ENCODE measurements around the gene MST1. TPM values are rescaled to one million over a fixed set of nuclear protein-coding genes. Genes with fewer than 3 reads are reported as not detected.

Gene MST1
- total and polyA plus RNA-seq, 9 of the 15 experiments (the other 6 are each of a cell fraction or from before 2014, with no cell fraction given), result 0.08 to 1.8 (median 0.40) TPM

GRCh38 chr3:49650637-49651036 is 38.6 kb downstream of the MST1 start (continued):
- TF ChIP-seq NONO (IDR thresholded peaks at IDR 0.05; ENCODE audit: low read depth in 2 of 2, low read length in 1 of 2) (no peak), NR2C2 (CRISPR knock-in tag; IDR thresholded peaks at IDR 0.05) (no peak), NR2C2 (tag; IDR thresholded peaks at IDR 0.05) (no peak), ID3 (CRISPR knock-in tag; IDR thresholded peaks at IDR 0.05) (no peak), ID3 (tag; IDR thresholded peaks at IDR 0.05) (no peak), ZNF57 (CRISPR knock-in tag; IDR thresholded peaks at IDR 0.05) (no peak), OTX1 (CRISPR knock-in tag; IDR thresholded peaks at IDR 0.05) (no peak)

DNA sequence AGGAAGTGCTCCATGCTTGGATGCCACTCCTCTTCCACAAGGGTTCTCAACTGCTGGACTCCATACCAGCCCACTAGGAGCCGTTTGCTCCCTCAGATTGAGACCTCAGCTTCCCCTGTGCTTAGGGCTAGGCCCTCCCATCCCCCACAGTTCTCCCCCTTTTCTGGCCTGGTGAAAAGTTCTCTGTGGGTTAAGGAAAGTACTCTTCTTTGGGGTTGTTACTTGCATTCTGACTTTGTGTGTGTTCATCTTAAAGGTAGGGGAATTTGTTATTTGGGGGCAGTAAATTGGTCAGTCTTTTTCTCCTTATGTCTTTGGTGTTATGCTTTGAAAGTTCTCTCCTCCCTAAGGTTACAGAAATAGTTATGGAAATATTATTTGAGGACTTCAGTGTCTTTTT is 39.1 kb downstream of the MST1 start:
- DNase-seq (ENCODE audit: extremely low read depth in 1 of 4, low spot score in 3 of 4) (no peak), FAIRE-seq (no peak), ATAC-seq (peak; percentile 30)
- intact Hi-C loops (cut with micrococcal nuclease) (no loop called here), in situ Hi-C loops (cut with MboI) (no loop called here)
- Histone ChIP-seq H3K9me1 (ENCODE audit: control insufficient read depth, insufficient read depth, low read length) (no peaks in the 10 kb centered on the region), H3K4me1 (replicated peaks in 1 of 2; ENCODE audit: control insufficient read depth in 2 of 2, insufficient read depth in 2 of 2, low read length in 2 of 2) (peaks cover 3 to 26% of the 10 kb centered on the region in 2 experiments; a peak in 3 of 5 replicates), H3K27me3 (ENCODE audit: control insufficient read depth in 2 of 2, insufficient read depth in 2 of 2, low read length in 2 of 2) (no peaks in the 10 kb centered on the region), H3K4me3 (no peak overlapping the region), H3K9me3 (replicated peaks; ENCODE audit: control insufficient read depth, insufficient read depth, low read depth, low read length) (no peaks in the 10 kb centered on the region), H3K36me3 (ENCODE audit: control insufficient read depth, insufficient read depth, low read length) (no peaks in the 10 kb centered on the region), H3K9ac (ENCODE audit: insufficient read depth in 1 of 2, low read depth in 2 of 2, low read length in 2 of 2) (peak overlapping the region in 1 of 2 experiments; percentile 64; a peak in 1 of 4 replicates), H3K79me2 (ENCODE audit: control insufficient read depth, insufficient read depth, low read length) (no peaks in the 10 kb centered on the region), H4K20me1 (replicated peaks; ENCODE audit: control insufficient read depth, insufficient read depth, low read length) (no peaks in the 10 kb centered on the region), H2AFZ (ENCODE audit: low read depth, low read length) (no peak overlapping the region), H3K27ac (ENCODE audit: extremely low read depth, low read depth, low read length) (no peak overlapping the region), H3K4me2 (ENCODE audit: insufficient read depth, low read length) (no peak overlapping the region)
- BruUV-seq (replicated peaks), result no TSS peak
- CTCF ChIA-PET (ENCODE audit: low intra/inter-chr PET ratio), result no interaction called here
- WGBS (ENCODE audit: insufficient coverage, low coverage, missing lambda C conversion rate), result no CpG with 5 or more reads among the region's 1 CpG
- POLR2A ChIA-PET, result no interaction called here
- TF ChIP-seq EZH2 (IDR thresholded peaks at IDR 0.05; ENCODE audit: borderline replicate concordance, low read depth, low read length), result no peak
- no peak for TF ChIP-seq EGR1 (conservative IDR thresholded peaks at IDR 0.05)
- no peak for TF ChIP-seq ZNF707 (CRISPR knock-in tag; conservative IDR thresholded peaks at IDR 0.05)
